Measurements from ENCODE around the gene SAXO1.
"Not testable (repeated sequence)": the region's sequence is repeated elsewhere in the genome, so short reads cannot be mapped to it uniquely, and the experiment has no call there.

Gene SAXO1

GRCh38 chr9:18997151-18997550 lies 35.9 kb downstream of the SAXO1 start:
- FAIRE-seq, result no peak

GRCh38 chr9:18996211-18996610 lies 36.8 kb downstream of the SAXO1 start:
- no peak for FAIRE-seq

GRCh38 chr9:18994263-18994916 lies 38.6 kb downstream of the SAXO1 start:
- FAIRE-seq, result no peak

- not testable (repeated sequence) for FAIRE-seq
Observed at GRCh38 chr9:18991197-18991596, 41.8 kb downstream of the SAXO1 start.

GRCh38 chr9:18990494-18990893 lies 42.5 kb downstream of the SAXO1 start:
- FAIRE-seq, result no peak

GRCh38 chr9:18989865-18990264 lies 43.1 kb downstream of the SAXO1 start:
- FAIRE-seq, result no peak

- no peak for FAIRE-seq
Observed at GRCh38 chr9:18989097-18989496, 43.9 kb downstream of the SAXO1 start.

- FAIRE-seq, result no peak
Observed at GRCh38 chr9:18988003-18988402, 45.0 kb downstream of the SAXO1 start.

GRCh38 chr9:18985996-18986395 lies 47.0 kb downstream of the SAXO1 start:
- no peak for FAIRE-seq

GRCh38 chr9:18985464-18985951 lies 47.5 kb downstream of the SAXO1 start:
- no peak for FAIRE-seq

- FAIRE-seq, result no peak
Observed at GRCh38 chr9:18982262-18982620, 50.8 kb downstream of the SAXO1 start.

- FAIRE-seq, result no peak
Observed at GRCh38 chr9:18981476-18982261, 51.3 kb downstream of the SAXO1 start.

- no peak for FAIRE-seq
Observed at GRCh38 chr9:18980189-18980588, 52.8 kb downstream of the SAXO1 start.

- FAIRE-seq, result no peak
Observed at GRCh38 chr9:18979367-18979766, 53.6 kb downstream of the SAXO1 start.

GRCh38 chr9:18978188-18978587 lies 54.8 kb downstream of the SAXO1 start:
- FAIRE-seq, result no peak

- no peak for FAIRE-seq
Observed at GRCh38 chr9:18976709-18977531, 56.1 kb downstream of the SAXO1 start.

GRCh38 chr9:18976221-18976708 lies 56.7 kb downstream of the SAXO1 start:
- FAIRE-seq, result no peak

- no peak for FAIRE-seq
Observed at GRCh38 chr9:18973348-18973747, 59.7 kb downstream of the SAXO1 start.

- no peak for FAIRE-seq
Observed at GRCh38 chr9:18972675-18973074, 60.3 kb downstream of the SAXO1 start.

- FAIRE-seq, result no peak
Observed at GRCh38 chr9:18971909-18972308, 61.1 kb downstream of the SAXO1 start.

GRCh38 chr9:18971404-18971803 lies 61.6 kb downstream of the SAXO1 start:
- FAIRE-seq, result no peak

- no peak for FAIRE-seq
Observed at GRCh38 chr9:18970393-18970792, 62.6 kb downstream of the SAXO1 start.

- FAIRE-seq, result no peak
Observed at GRCh38 chr9:18969128-18969527, 63.9 kb downstream of the SAXO1 start.
